ENCODE results near the gene MAD1L1.
A peak's percentile ranks its signal among the peaks of the same experiment; 100 is the strongest.

Gene MAD1L1

GRCh38 chr7:2198760-2199159, 34.0 kb downstream of the MAD1L1 start:
- no peak for DNase-seq

- DNase-seq, result no peak
Measured at GRCh38 chr7:2198206-2198605, 34.5 kb downstream of the MAD1L1 start.

GRCh38 chr7:2197436-2198155, 35.1 kb downstream of the MAD1L1 start:
- DNase-seq, result no peak

DNA sequence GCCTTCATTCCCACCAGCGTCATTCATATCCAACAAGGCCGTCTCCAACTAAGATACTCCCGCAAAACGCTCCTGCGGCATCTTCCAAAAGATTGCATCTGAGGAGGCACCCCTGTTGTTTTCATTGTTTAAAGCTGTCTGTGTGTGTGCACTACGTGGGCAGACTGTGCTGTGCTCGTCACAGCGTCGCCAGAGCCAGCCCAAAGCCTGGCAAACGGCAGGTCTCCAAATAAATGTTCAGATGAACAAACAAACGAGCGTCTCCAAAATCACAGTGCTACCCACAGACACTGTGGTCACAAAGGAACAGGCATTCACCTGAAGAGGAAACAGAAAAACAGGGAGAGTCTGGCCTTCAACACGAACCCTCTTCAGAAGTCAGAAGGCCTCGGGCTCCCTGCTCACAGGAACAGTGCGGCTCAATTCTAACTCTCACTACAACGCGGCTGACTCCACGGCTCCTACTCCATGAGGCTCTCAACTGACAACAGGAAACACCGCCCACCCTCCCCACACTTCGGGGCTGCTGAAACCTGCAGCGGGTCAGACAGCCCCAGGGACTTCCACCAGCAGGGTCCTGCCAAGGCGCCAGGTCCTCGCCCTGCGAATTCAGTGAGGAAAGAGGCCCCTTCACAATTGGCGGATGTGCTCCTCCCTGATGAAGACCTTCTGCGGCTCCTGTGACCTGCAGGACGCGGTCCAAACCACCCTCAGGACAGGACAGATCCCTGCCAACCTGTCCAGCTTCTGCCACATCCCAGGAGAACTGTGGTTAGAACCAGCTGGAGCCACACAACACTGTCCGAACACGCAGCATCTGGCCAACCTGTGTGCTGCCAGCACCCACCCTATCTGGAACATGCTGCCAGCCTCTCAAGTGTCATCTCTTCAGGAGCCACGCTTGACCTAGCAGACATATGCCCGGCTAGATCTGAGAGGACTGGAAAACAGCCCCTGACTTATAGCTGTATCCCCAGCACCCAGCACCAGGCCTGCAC, 36.1 kb downstream of the MAD1L1 start:
- DNase-seq, result no peak

DNA sequence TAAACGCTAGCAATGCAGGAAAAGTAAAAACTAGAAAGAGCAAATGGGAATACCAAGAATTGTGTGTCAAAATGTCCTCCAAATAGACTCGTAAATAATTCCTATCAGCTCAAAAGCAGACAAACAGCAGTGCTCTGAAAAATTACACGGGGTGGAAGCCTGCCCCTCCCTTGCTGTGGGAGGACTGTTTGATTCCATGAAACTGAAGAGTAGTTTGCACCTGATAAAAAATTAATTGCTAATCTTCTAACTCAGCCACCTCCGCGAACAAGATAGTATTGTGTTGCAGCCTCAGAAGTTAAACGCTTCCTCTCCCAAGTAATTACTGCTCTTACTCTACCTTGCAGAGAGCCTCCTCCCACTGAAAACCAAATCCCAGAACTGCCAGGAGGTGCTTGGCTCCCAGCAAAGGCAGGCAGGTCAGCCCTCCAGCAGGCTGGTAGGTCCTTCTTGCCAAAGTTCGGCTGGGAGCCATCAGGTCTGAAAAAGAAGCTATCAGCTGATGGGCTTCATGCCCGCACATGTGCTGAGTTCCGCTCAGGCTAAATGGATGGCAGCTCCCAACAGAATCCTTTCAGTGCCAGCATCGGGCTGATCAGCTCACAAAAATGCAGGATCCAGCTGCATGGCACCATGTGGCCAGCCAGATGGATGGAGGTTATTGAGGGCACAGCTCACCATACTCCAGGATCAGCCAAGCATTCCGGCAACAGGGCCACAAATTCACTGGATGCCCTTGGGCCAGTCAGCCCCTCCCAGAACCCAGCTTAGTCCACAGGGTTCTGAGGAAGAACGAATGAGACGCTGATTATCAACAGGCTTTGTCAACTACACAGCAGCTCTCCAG, 37.1 kb downstream of the MAD1L1 start:
- no peak for DNase-seq

GRCh38 chr7:2193575-2194305, 39.0 kb downstream of the MAD1L1 start:
- DNase-seq, result no peak

GRCh38 chr7:2192831-2193534, 39.8 kb downstream of the MAD1L1 start:
- no peak for DNase-seq

- no peak for DNase-seq
Measured at GRCh38 chr7:2191016-2191415, 41.7 kb downstream of the MAD1L1 start.

- DNase-seq, result no peak
Measured at GRCh38 chr7:2190531-2190930, 42.2 kb downstream of the MAD1L1 start.

GRCh38 chr7:2186166-2186565, 46.6 kb downstream of the MAD1L1 start:
- no peak for DNase-seq

- no peak for DNase-seq
Measured at GRCh38 chr7:2185715-2186114, 47.0 kb downstream of the MAD1L1 start.

- DNase-seq, result peak; percentile 32
Measured at GRCh38 chr7:2182461-2182860, 50.3 kb downstream of the MAD1L1 start.

DNA sequence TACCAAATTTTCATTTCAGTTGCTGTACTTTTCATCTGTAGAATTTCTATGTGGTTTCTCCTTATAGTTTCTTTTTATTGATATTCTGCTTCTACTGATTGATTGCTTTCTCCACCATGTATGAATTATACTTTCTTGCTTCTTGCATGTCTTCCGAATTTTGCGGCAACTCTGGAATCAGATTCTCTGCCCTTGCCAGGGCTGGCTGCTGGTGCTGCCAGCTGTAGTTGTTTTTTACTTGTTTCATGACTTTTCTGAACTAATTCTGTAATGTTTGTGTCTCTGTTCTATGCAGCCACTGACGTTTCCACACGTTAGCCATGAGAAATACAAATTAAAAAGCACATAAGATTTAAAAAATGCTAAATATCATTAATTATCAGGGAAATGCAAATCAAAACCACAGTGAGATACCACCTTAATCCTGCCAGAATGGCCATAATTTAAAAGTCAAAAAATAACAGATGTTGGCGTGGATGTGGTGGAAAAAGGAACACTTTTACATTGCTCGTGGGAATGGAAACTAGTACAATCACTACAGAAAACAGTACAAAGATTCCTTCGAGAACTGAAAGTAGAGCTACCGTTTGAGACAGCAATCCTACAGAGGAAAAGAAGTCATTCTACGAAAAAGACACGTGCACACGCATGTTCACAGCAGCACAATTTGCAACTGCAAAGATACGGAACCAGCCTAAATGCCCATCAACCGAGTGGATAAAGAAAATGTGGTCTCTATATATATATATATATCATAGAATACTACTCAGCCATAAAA, 51.5 kb downstream of the MAD1L1 start:
- peak; percentile 54 for DNase-seq

DNA sequence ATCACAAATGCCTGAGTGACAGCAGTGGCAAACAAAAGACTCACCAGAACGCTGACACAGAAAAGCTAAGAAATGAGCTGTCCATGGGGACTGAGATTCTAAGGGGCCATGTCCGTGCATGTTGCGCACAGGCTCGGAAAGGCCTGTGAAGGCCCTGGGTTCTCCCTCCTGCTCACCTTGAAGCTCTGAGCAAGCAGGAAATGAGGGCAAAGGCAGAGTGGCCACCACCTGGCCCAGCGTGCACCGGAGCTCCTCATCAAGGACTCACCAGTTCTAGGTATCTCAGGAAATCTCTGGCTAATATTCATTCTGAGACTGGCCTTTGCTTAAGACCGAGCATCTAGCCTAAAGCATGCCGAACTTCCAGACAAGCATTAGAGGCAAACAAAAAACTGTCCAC, 52.7 kb downstream of the MAD1L1 start:
- DNase-seq, result no peak

GRCh38 chr7:2175514-2175913, 57.2 kb downstream of the MAD1L1 start:
- DNase-seq, result no peak

DNA sequence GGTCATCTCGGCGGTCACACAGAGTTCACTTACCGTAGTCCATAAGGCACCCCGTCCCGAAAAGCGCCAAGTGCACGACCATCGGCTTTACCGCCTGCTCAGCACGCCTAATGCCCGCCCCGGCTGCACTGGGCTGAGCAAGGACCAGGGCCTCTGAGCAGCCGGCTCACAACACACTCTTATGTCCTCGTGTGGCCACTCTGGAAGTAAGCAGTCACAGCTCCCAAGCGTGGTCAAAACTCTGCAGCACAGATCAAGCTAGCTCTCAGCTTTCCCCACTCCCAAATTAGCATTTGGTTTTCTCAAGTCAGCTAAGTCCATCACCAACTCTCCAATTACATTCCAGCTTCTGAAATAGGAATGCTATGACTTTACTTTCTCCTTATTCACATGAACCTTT, 57.7 kb downstream of the MAD1L1 start:
- DNase-seq, result no peak

DNA sequence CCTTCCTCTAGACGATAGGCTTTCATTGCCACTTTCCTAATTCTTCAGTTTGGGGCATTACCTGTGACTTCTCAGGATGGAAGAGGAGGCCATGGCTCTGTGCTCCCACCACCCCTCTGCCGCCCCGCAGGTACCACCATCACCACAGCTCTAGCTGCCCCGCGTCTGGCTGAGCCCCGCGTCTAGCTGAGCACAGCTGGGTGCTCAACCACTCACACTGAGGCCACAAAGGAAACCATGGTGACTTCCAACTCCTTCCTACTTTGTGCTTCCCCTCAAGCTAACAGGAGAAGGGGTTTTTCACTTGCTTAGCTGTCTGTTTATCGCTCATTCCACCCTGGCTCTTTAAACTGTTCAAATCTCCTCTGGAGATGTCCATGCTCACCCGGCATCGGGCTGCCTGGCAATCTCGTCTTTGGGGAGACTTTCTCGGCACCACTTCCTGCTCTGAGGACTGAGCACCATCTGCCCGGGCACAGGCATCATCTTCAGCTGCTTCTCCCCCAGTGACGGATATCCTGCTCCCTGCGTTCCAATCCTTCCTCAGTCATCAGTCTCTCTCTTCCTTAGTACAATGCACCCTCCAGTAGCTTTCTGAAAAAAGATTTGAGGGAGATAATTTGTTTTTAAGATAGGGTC, 59.4 kb downstream of the MAD1L1 start:
- no peak for DNase-seq

DNA sequence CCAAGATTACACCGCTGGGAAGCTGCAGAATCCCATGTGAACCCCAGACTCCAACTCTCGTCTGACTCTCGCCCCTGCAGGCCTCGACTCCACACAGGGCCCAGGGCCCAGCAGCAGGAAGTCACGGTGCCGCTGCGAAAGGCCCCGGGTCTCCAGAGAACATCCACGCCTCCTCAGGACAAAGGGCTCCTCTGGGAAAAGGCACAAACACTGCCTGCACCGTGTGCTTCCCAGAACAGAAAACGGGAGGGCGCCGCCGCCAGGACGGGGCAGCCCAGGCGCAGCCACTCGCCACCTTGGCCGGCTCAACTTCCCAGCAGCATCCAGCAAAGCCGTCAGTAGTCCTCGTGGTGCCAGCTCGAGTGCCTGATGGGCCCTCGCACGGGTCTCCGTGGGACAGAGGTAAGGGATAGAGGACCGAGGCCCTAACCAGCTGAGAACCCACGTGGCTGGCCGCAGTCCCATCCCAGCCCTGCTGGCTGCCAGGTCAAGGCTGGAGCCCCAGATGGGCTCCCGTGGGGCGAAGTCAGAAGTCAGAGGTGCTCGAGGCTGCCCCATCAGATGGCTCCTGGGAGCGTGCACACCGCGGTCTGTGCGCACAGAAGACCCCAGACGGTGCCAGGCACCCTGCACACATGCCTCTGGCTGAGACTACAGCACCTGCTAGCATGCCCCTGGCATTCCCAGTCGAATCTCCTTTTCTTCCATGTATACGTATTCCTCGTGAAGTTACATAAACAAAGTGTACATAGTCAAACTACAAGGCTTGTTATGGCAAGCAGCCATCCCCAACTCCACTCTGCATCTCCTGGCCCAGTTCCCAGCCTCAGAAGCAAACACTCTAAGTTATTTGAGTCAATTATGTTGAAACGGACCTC, 60.2 kb downstream of the MAD1L1 start:
- DNase-seq, result no peak

GRCh38 chr7:2171855-2172254, 60.9 kb downstream of the MAD1L1 start:
- DNase-seq, result peak; percentile 35
